ENCODE data around the gene TLE4.

TLE4 gene

DNA sequence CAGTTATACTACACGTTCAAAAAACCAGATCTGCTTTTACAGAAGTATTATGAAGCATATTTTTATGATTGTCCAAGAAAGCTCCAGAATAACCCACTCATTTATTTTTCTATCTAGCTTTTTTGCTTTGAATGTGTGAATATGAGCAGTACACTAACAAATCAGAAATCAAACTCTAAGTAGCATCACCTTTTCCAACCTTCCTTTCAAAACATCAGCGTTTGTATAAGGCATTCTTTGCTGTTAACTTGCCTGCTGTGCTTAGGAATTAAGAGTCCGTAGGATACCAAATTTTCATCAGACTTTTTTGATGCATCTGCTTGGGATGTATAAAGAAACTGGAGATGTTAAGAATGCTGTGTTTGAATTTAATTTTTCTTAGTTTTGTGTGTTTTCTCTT, 3.8 kb downstream of the TLE4 start:
- no peak overlapping the region for H3K9ac ChIP-seq (ENCODE audit: low read length)
- no peak overlapping the region for H3K4me2 ChIP-seq (ENCODE audit: low read depth, low read length)
- H3K4me1 ChIP-seq (ENCODE audit: low read length) = no peaks in the 10 kb centered on the region
- no peak for DNase-seq
- no peaks in the 10 kb centered on the region for H3K9me3 ChIP-seq (replicated peaks; ENCODE audit: insufficient read depth, low read length)
- peaks cover 5% of the 10 kb centered on the region for H3F3A ChIP-seq (ENCODE audit: insufficient read depth, low read length)
- TF ChIP-seq, protein P1, sequence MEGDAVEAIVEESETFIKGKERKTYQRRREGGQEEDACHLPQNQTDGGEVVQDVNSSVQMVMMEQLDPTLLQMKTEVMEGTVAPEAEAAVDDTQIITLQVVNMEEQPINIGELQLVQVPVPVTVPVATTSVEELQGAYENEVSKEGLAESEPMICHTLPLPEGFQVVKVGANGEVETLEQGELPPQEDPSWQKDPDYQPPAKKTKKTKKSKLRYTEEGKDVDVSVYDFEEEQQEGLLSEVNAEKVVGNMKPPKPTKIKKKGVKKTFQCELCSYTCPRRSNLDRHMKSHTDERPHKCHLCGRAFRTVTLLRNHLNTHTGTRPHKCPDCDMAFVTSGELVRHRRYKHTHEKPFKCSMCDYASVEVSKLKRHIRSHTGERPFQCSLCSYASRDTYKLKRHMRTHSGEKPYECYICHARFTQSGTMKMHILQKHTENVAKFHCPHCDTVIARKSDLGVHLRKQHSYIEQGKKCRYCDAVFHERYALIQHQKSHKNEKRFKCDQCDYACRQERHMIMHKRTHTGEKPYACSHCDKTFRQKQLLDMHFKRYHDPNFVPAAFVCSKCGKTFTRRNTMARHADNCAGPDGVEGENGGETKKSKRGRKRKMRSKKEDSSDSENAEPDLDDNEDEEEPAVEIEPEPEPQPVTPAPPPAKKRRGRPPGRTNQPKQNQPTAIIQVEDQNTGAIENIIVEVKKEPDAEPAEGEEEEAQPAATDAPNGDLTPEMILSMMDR (IDR thresholded peaks at IDR 0.05; ENCODE audit: low read length) = no peak
- TF ChIP-seq EZH2phosphoT487 (IDR thresholded peaks at IDR 0.05; ENCODE audit: low read length) = no peak
- TF ChIP-seq EZH2 (optimal IDR thresholded peaks at IDR 0.05; ENCODE audit: low read depth, low read length) = no peak
- no peaks in the 10 kb centered on the region for H4K20me1 ChIP-seq (ENCODE audit: insufficient read depth, low read length)
- H2AFZ ChIP-seq (ENCODE audit: low read length) = no peak overlapping the region
- no peaks in the 10 kb centered on the region for H3K79me2 ChIP-seq (ENCODE audit: low read length)
- H3K4me3 ChIP-seq (ENCODE audit: low read length) = no peak overlapping the region
- H3K27ac ChIP-seq (ENCODE audit: low read length) = no peak overlapping the region
- H3K27me3 ChIP-seq (replicated peaks; ENCODE audit: insufficient read depth, low read length) = no peaks in the 10 kb centered on the region
- no peaks in the 10 kb centered on the region for H3K9me2 ChIP-seq (replicated peaks; ENCODE audit: insufficient read depth, low read length)
- no peaks in the 10 kb centered on the region for H3K36me3 ChIP-seq (replicated peaks; ENCODE audit: insufficient read depth, low read length)

GRCh38 chr9:79577969-79578723, 6.4 kb downstream of the TLE4 start:
- Histone ChIP-seq H3K4me1 (ENCODE audit: low read length) (no peaks in the 10 kb centered on the region), H3K27me3 (replicated peaks; ENCODE audit: insufficient read depth, low read length) (no peaks in the 10 kb centered on the region), H3K4me3 (ENCODE audit: low read length) (no peak overlapping the region), H3K9me2 (replicated peaks; ENCODE audit: insufficient read depth, low read length) (no peaks in the 10 kb centered on the region), H3K79me2 (ENCODE audit: low read length) (no peaks in the 10 kb centered on the region), H2AFZ (ENCODE audit: low read length) (no peak overlapping the region), H3F3A (ENCODE audit: insufficient read depth, low read length) (no peaks in the 10 kb centered on the region; the same call in 1 of the 2 replicates), H3K9me3 (replicated peaks; ENCODE audit: insufficient read depth, low read length) (no peaks in the 10 kb centered on the region), H3K36me3 (replicated peaks; ENCODE audit: insufficient read depth, low read length) (no peaks in the 10 kb centered on the region), H4K20me1 (ENCODE audit: insufficient read depth, low read length) (no peaks in the 10 kb centered on the region), H3K4me2 (ENCODE audit: low read depth, low read length) (no peak overlapping the region), H3K9ac (ENCODE audit: low read length) (no peak overlapping the region), H3K27ac (ENCODE audit: low read length) (no peak overlapping the region)
- no peak for DNase-seq
- TF ChIP-seq EZH2 (optimal IDR thresholded peaks at IDR 0.05; ENCODE audit: low read depth, low read length) (no peak), EZH2phosphoT487 (IDR thresholded peaks at IDR 0.05; ENCODE audit: low read length) (no peak)
- TF ChIP-seq, protein P1 (IDR thresholded peaks at IDR 0.05; ENCODE audit: low read length) = no peak

GRCh38 chr9:79578891-79579290, 7.1 kb downstream of the TLE4 start:
- Histone ChIP-seq H3K79me2 (ENCODE audit: low read length) (no peaks in the 10 kb centered on the region), H3K9me3 (replicated peaks; ENCODE audit: insufficient read depth, low read length) (no peaks in the 10 kb centered on the region), H4K20me1 (ENCODE audit: insufficient read depth, low read length) (no peaks in the 10 kb centered on the region), H3K27ac (ENCODE audit: low read length) (no peak overlapping the region), H3K9me2 (replicated peaks; ENCODE audit: insufficient read depth, low read length) (no peaks in the 10 kb centered on the region), H3K27me3 (replicated peaks; ENCODE audit: insufficient read depth, low read length) (no peaks in the 10 kb centered on the region), H3K4me1 (ENCODE audit: low read length) (no peaks in the 10 kb centered on the region), H3K36me3 (replicated peaks; ENCODE audit: insufficient read depth, low read length) (no peaks in the 10 kb centered on the region), H3K9ac (ENCODE audit: low read length) (no peak overlapping the region), H3K4me3 (ENCODE audit: low read length) (no peak overlapping the region), H3K4me2 (ENCODE audit: low read depth, low read length) (no peak overlapping the region), H3F3A (ENCODE audit: insufficient read depth, low read length) (no peaks in the 10 kb centered on the region; the same call in 1 of the 2 replicates), H2AFZ (ENCODE audit: low read length) (no peak overlapping the region)
- DNase-seq = no peak
- TF ChIP-seq, protein P1 (IDR thresholded peaks at IDR 0.05; ENCODE audit: low read length) = no peak
- TF ChIP-seq EZH2 (optimal IDR thresholded peaks at IDR 0.05; ENCODE audit: low read depth, low read length) = no peak
- TF ChIP-seq EZH2phosphoT487 (IDR thresholded peaks at IDR 0.05; ENCODE audit: low read length) = no peak
